ENCODE results near the gene PLD2.

Gene PLD2

GRCh38 chr17:4812690-4813089, 5.7 kb downstream of the PLD2 start:
- no peak for TF ChIP-seq CTCF (IDR thresholded peaks at IDR 0.05)
- H3K9ac ChIP-seq = no peak overlapping the region
- H3K27me3 ChIP-seq (ENCODE audit: control insufficient read depth, insufficient read depth, low read length) = no peaks in the 10 kb centered on the region
- H3K4me3 ChIP-seq (ENCODE audit: low read depth, low read length) = no peak overlapping the region
- H2AFZ ChIP-seq = no peak overlapping the region
- peaks cover 7% of the 10 kb centered on the region for H3K4me1 ChIP-seq
- H3K27ac ChIP-seq = no peak overlapping the region
- H3K36me3 ChIP-seq (ENCODE audit: control insufficient read depth, insufficient read depth, low read length) = no peaks in the 10 kb centered on the region
- H3K79me2 ChIP-seq = no peaks in the 10 kb centered on the region
- H3K9me3 ChIP-seq (ENCODE audit: control insufficient read depth, low read length) = no peaks in the 10 kb centered on the region
- H3K4me2 ChIP-seq (ENCODE audit: low read length) = no peak overlapping the region

- Histone ChIP-seq H3K4me1 (no peaks in the 10 kb centered on the region), H3K79me2 (no peaks in the 10 kb centered on the region), H3K27ac (no peak overlapping the region), H2AFZ (no peak overlapping the region), H3K4me3 (ENCODE audit: low read depth, low read length) (no peak overlapping the region), H3K27me3 (ENCODE audit: control insufficient read depth, insufficient read depth, low read length) (no peaks in the 10 kb centered on the region), H3K9ac (no peak overlapping the region), H3K36me3 (ENCODE audit: control insufficient read depth, insufficient read depth, low read length) (no peaks in the 10 kb centered on the region), H3K9me3 (ENCODE audit: control insufficient read depth, low read length) (no peaks in the 10 kb centered on the region), H3K4me2 (ENCODE audit: low read length) (no peak overlapping the region)
- TF ChIP-seq CTCF (IDR thresholded peaks at IDR 0.05) = no peak
Measured at GRCh38 chr17:4815043-4815675, 8.2 kb downstream of the PLD2 start.

- Histone ChIP-seq H3K4me1 (no peaks in the 10 kb centered on the region), H2AFZ (no peak overlapping the region), H3K9ac (no peak overlapping the region), H3K36me3 (ENCODE audit: control insufficient read depth, insufficient read depth, low read length) (no peaks in the 10 kb centered on the region), H3K4me3 (ENCODE audit: low read depth, low read length) (no peak overlapping the region), H3K9me3 (ENCODE audit: control insufficient read depth, low read length) (no peaks in the 10 kb centered on the region), H3K79me2 (no peaks in the 10 kb centered on the region), H3K4me2 (ENCODE audit: low read length) (no peak overlapping the region), H3K27ac (no peak overlapping the region), H3K27me3 (ENCODE audit: control insufficient read depth, insufficient read depth, low read length) (no peaks in the 10 kb centered on the region)
- TF ChIP-seq CTCF (IDR thresholded peaks at IDR 0.05) = no peak
Measured at GRCh38 chr17:4816826-4817225, 9.9 kb downstream of the PLD2 start.

GRCh38 chr17:4818276-4818675, 11.3 kb downstream of the PLD2 start:
- no peaks in the 10 kb centered on the region for H3K9me3 ChIP-seq (ENCODE audit: control insufficient read depth, low read length)
- H3K4me1 ChIP-seq = no peaks in the 10 kb centered on the region
- no peak overlapping the region for H3K27ac ChIP-seq
- no peaks in the 10 kb centered on the region for H3K36me3 ChIP-seq (ENCODE audit: control insufficient read depth, insufficient read depth, low read length)
- no peak overlapping the region for H3K9ac ChIP-seq
- no peak overlapping the region for H2AFZ ChIP-seq
- no peaks in the 10 kb centered on the region for H3K79me2 ChIP-seq
- H3K4me2 ChIP-seq (ENCODE audit: low read length) = no peak overlapping the region
- TF ChIP-seq CTCF (IDR thresholded peaks at IDR 0.05) = no peak
- no peak overlapping the region for H3K4me3 ChIP-seq (ENCODE audit: low read depth, low read length)
- H3K27me3 ChIP-seq (ENCODE audit: control insufficient read depth, insufficient read depth, low read length) = no peaks in the 10 kb centered on the region

- TF ChIP-seq CTCF (IDR thresholded peaks at IDR 0.05) = no peak
- no peak overlapping the region for H3K4me2 ChIP-seq (ENCODE audit: low read length)
- no peaks in the 10 kb centered on the region for H3K27me3 ChIP-seq (ENCODE audit: control insufficient read depth, insufficient read depth, low read length)
- H3K27ac ChIP-seq = no peak overlapping the region
- no peaks in the 10 kb centered on the region for H3K79me2 ChIP-seq
- no peak overlapping the region for H3K4me3 ChIP-seq (ENCODE audit: low read depth, low read length)
- no peaks in the 10 kb centered on the region for H3K9me3 ChIP-seq (ENCODE audit: control insufficient read depth, low read length)
- no peaks in the 10 kb centered on the region for H3K4me1 ChIP-seq
- no peak overlapping the region for H2AFZ ChIP-seq
- H3K9ac ChIP-seq = no peak overlapping the region
- no peaks in the 10 kb centered on the region for H3K36me3 ChIP-seq (ENCODE audit: control insufficient read depth, insufficient read depth, low read length)
Measured at GRCh38 chr17:4822835-4823234, 15.9 kb downstream of the PLD2 start.
